HUES64 (cell line): ENCODE measurements around the gene WIZ.
"Not testable (repeated sequence)": the region's sequence is repeated elsewhere in the genome, so short reads cannot be mapped to it uniquely, and the experiment has no call there.

Experiments used
- H3K27ac ChIP-seq: 2 replicates; pipeline ENCODE4 v1.7.0; 2013; ENCODE audit warnings: low read depth, low read length, inconsistent platforms
- H3K27me3 ChIP-seq: 2 replicates; pipeline ENCODE4 v1.6.1; 2013; ENCODE audit warnings: mild to moderate bottlenecking, low read length; ENCODE audit not compliant: insufficient read depth
- H3K36me3 ChIP-seq: 2 replicates; pipeline ENCODE4 v1.6.1; 2013; ENCODE audit warnings: mild to moderate bottlenecking, low read length; ENCODE audit not compliant: insufficient read depth
- H3K4me1 ChIP-seq: 2 replicates; pipeline ENCODE4 v1.6.1; 2013; ENCODE audit warnings: mild to moderate bottlenecking, low read length, moderate library complexity; ENCODE audit not compliant: insufficient read depth
- H3K4me3 ChIP-seq: 2 replicates; pipeline ENCODE4 v1.5.1; 2013; ENCODE audit warnings: mild to moderate bottlenecking, low read length, moderate library complexity
- H3K9ac ChIP-seq: 2 replicates; pipeline ENCODE4 v1.6.1; 2013; ENCODE audit warnings: mild to moderate bottlenecking, low read depth, low read length
- H3K9me3 ChIP-seq: 2 replicates; pipeline ENCODE4 v1.6.1; 2013; ENCODE audit warnings: low read depth, low read length; ENCODE audit not compliant: insufficient read depth
- WGBS: fragments of 150-250, 120-280 bp; methylation state at CpG from one replicate; pipeline ENCODE4 v1.1.7; 2013; ENCODE audit warnings: missing lambda C conversion rate; 5-methylcytosine and 5-hydroxymethylcytosine counted together

WIZ gene

GRCh38 chr19:15418231-15418578 lies 31.6 kb downstream of the WIZ start:
- H3K36me3 ChIP-seq: peaks cover 26% of the 10 kb centered on the region
- 1% methylated on average over 16 of the region's 16 CpGs for WGBS
- peaks cover 7% of the 10 kb centered on the region; the same call in 1 of the 2 replicates for H3K4me1 ChIP-seq
- no peaks in the 10 kb centered on the region for H3K27me3 ChIP-seq
- H3K9me3 ChIP-seq: no peaks in the 10 kb centered on the region
- H3K4me3 ChIP-seq: peak overlapping the region; percentile 96
- H3K27ac ChIP-seq: peak overlapping the region; percentile 90
- H3K9ac ChIP-seq: peak overlapping the region; percentile 98

GRCh38 chr19:15417699-15418098 lies 32.1 kb downstream of the WIZ start:
- Histone ChIP-seq H3K4me3 (peak overlapping the region; percentile 96), H3K27ac (no peak overlapping the region), H3K36me3 (peaks cover 21% of the 10 kb centered on the region), H3K9me3 (no peaks in the 10 kb centered on the region), H3K9ac (peak overlapping the region; percentile 98), H3K4me1 (peaks cover 7% of the 10 kb centered on the region; the same call in 1 of the 2 replicates), H3K27me3 (no peaks in the 10 kb centered on the region)
- WGBS: 38% methylated on average over 9 of the region's 9 CpGs

DNA sequence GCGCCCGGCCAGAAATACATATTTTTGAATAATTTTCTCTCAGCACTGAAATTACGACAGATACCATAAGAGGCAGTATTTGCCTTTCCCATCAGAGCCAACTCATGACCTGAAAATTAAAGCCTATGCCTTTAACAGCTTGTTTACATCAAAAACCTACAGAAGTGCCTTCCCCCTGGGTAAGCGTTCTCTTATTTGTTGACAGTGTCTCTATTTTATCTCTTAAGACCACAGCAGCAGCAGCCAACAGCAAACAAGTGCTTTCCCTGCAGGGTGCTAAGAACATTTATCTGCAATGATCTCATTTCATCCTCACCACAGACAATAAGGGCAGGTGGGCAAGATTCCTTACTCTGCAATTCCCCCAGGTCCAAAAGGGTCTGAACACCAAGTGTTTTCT lies 36.9 kb downstream of the WIZ start:
- H3K4me1 ChIP-seq: 0 out of 2 replicates have a peak, but pooled peaks cover 4% of the 10 kb centered on the region
- H3K36me3 ChIP-seq: peaks cover 35% of the 10 kb centered on the region
- no peak overlapping the region for H3K9ac ChIP-seq
- H3K9me3 ChIP-seq: no peaks in the 10 kb centered on the region
- H3K4me3 ChIP-seq: no peak overlapping the region
- H3K27ac ChIP-seq: no peak overlapping the region
- WGBS: 93% methylated on average over 4 of the region's 4 CpGs
- no peaks in the 10 kb centered on the region for H3K27me3 ChIP-seq

DNA sequence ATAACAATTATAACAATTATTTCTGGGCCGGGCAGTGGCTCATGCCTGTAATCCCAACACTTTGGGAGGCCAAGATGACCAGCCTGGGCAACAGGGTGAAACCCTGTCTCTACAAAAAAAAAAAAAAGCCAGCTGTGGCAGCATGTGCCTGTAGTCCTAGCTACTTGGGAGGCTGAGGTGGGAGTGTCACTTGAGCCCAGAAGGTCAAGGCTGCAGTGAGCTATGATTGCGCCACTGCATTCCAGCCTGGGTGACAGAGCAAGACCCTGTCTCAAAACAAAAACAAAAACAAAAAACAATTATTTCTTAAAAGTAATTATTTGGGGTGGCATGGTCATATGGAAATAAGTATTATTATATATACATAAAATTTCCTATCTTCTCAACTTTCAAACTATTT lies 38.4 kb downstream of the WIZ start:
- H3K9ac ChIP-seq, H3K27me3 ChIP-seq, H3K4me1 ChIP-seq, H3K4me3 ChIP-seq, H3K27ac ChIP-seq, H3K9me3 ChIP-seq: not testable (repeated sequence)
- H3K36me3 ChIP-seq: peaks cover 44% of the 10 kb centered on the region
- 92% methylated on average over 2 of the region's 2 CpGs for WGBS

- H3K4me3 ChIP-seq: no peak overlapping the region
- no peak overlapping the region; the same call in 1 of the 2 replicates for H3K9ac ChIP-seq
- H3K9me3 ChIP-seq: no peaks in the 10 kb centered on the region
- no peaks in the 10 kb centered on the region for H3K27me3 ChIP-seq
- 93% methylated on average over 3 of the region's 3 CpGs for WGBS
- H3K27ac ChIP-seq: no peak overlapping the region
- H3K4me1 ChIP-seq: no peaks in the 10 kb centered on the region
- peaks cover 72% of the 10 kb centered on the region for H3K36me3 ChIP-seq
These were observed 45.0 kb downstream of the WIZ start for GRCh38 chr19:15404780-15405211.

DNA sequence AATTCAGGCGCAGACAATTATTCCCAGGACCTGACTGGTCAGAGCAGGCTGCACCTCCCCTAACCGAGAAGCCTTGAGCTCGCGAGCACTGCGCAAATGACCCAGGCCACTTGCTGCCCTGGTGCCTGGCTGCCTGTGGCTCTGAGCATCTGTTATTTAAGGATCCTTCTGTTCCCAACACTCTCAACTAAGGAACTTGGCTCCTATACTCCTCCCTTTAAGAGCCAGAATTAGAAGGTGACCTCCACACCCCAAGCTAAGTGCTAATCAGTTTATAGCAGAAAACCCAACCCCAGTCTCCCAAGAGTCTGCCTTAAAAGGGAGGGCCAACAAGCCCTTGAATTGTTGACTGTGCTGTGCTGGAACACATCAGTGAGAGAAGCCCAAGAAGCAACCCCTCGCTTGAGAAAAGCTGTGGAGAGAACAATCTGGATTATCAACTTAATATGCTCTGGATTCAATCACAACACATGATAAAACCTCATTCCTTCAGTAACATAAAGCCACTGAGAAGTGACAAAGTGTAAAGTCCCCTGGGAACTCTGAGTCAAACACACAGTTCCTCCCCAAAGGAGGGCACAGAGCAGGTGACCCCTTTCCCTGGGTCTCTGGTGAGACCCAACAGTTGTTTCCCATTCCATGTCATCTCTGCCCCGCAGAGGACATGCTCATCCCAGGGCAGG lies 45.5 kb downstream of the WIZ start:
- Histone ChIP-seq H3K4me1 (no peaks in the 10 kb centered on the region), H3K9ac (no peak overlapping the region; the same call in 1 of the 2 replicates), H3K4me3 (no peak overlapping the region), H3K9me3 (no peaks in the 10 kb centered on the region), H3K27ac (no peak overlapping the region), H3K27me3 (no peaks in the 10 kb centered on the region), H3K36me3 (peaks cover 72% of the 10 kb centered on the region)
- 95% methylated on average over 7 of the region's 7 CpGs for WGBS

DNA sequence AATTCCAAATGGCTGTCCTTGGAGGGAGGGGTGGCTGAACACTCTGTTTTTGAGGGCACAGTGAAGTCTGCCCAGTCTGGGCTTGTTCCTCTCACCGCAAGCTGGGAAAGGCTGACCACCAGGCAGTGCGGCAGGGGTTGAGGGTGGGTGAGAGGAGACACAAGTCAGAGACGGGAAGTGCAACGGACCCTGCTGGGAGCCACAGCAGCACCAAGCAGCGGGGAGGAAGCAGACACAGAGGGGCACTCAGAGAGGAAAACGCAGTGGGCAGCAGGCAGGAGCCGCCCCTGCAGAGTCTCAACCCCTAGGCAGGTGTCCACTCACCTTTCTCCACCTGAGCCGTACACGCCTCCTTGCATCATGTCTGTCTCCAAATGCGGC lies 46.6 kb downstream of the WIZ start:
- no peak overlapping the region for H3K4me3 ChIP-seq
- no peaks in the 10 kb centered on the region for H3K4me1 ChIP-seq
- H3K9me3 ChIP-seq: no peaks in the 10 kb centered on the region
- no peak overlapping the region for H3K9ac ChIP-seq
- peaks cover 76% of the 10 kb centered on the region for H3K36me3 ChIP-seq
- 94% methylated on average over 10 of the region's 10 CpGs for WGBS
- H3K27me3 ChIP-seq: no peaks in the 10 kb centered on the region
- no peak overlapping the region for H3K27ac ChIP-seq

- no peak overlapping the region for H3K27ac ChIP-seq
- no peaks in the 10 kb centered on the region for H3K27me3 ChIP-seq
- no peak overlapping the region for H3K4me3 ChIP-seq
- WGBS: 97% methylated on average over 15 of the region's 15 CpGs
- no peak overlapping the region for H3K9ac ChIP-seq
- H3K4me1 ChIP-seq: no peaks in the 10 kb centered on the region
- H3K9me3 ChIP-seq: no peaks in the 10 kb centered on the region
- H3K36me3 ChIP-seq: peaks cover 78% of the 10 kb centered on the region
These were observed 47.2 kb downstream of the WIZ start for GRCh38 chr19:15402411-15403150.

DNA sequence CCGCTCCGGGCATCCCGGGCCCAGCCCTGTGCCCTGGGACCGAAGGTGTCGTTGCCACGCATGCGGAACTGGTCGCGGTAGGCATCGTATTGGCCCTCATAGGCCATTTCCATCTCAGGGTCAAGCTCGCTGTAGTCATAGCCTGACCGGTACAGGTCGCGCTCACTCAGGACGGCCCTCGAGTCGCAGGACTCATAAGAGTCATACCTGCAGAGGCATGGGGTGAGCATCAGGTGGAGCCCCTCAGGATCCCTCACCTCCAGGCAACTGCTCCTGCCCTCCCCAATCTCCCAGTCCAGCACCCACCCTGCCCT lies 48.4 kb downstream of the WIZ start:
- H3K36me3 ChIP-seq: peaks cover 81% of the 10 kb centered on the region
- 97% methylated on average over 17 of the region's 17 CpGs for WGBS
- no peak overlapping the region for H3K27ac ChIP-seq
- no peaks in the 10 kb centered on the region for H3K27me3 ChIP-seq
- no peaks in the 10 kb centered on the region for H3K9me3 ChIP-seq
- H3K4me1 ChIP-seq: no peaks in the 10 kb centered on the region
- H3K4me3 ChIP-seq: no peak overlapping the region
- H3K9ac ChIP-seq: no peak overlapping the region

DNA sequence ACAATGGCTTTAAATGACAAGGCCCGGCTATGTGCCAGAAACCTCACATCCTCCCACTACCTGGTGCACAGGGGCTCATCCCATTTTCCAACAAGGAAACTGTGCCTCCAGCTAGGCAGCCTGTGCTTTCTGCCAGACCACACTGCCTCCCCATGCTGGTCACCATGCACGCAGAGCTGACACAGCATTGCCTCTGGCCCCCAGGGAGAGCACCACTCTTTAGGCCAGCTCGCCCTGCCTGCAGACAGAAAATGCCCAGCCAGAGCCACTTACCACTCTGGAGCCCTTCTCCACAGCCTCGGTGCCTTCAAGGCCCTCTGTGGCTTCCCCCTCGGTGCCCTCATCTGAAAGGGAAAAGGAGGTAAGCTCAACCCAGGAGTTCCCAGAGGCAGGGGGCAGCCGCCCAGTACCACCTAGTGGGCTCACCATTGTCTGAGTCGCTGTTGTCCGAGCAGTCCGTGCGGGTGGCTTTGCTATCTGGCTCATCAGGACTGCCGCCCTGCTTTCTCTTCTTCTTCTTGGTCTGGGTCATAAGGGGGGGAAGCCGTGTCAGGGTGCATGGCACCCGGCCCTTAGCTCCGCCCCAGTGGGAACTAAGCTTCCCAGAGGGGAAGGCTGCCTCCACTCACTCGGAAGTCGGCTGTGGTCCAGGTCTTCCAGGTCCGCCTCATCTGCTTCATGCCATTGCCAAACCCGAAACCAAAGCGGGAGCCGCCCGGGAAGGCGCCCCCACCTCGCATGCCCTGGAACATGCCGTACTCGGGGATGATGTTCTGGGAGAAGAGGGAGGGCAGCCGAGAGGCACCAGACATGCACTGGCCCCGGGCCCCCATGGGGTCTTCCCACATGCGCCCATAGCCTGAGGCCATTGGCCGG lies 49.0 kb downstream of the WIZ start:
- Histone ChIP-seq H3K4me3 (no peak overlapping the region), H3K27ac (no peak overlapping the region), H3K27me3 (no peaks in the 10 kb centered on the region), H3K36me3 (peaks cover 82% of the 10 kb centered on the region), H3K4me1 (no peaks in the 10 kb centered on the region), H3K9ac (no peak overlapping the region), H3K9me3 (no peaks in the 10 kb centered on the region)
- WGBS: 96% methylated on average over 29 of the region's 29 CpGs

DNA sequence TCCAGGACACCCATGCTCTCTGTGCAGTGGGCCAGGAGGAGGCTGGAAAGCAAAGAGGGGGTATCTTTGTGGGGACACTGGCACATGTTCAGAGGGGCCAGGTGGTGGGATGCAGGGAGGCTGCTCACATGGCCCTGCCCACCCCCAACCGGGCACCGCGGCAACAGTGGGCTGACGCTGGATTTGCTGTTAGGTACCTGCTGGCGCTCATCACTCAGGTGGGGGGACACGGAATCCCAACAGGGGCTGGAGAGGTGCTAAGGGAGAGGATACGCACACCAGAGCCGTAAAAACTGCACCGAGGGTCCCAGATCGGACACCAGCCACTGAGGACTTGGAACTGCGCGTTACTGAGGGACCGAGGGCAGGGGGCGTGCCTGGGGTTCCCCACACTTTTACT lies 50.1 kb downstream of the WIZ start:
- no peaks in the 10 kb centered on the region for H3K27me3 ChIP-seq
- no peak overlapping the region for H3K4me3 ChIP-seq
- H3K9me3 ChIP-seq: no peaks in the 10 kb centered on the region
- H3K9ac ChIP-seq: no peak overlapping the region
- no peaks in the 10 kb centered on the region for H3K4me1 ChIP-seq
- H3K36me3 ChIP-seq: peaks cover 86% of the 10 kb centered on the region
- WGBS: 96% methylated on average over 14 of the region's 14 CpGs
- no peak overlapping the region for H3K27ac ChIP-seq
